ENCODE data around the gene CELF5. TPM values are rescaled to one million over a fixed set of nuclear protein-coding genes. Genes with fewer than 3 reads are reported as not detected.
"Not testable (repeated sequence)": the region's sequence is repeated elsewhere in the genome, so short reads cannot be mapped to it uniquely, and the experiment has no call there.

CELF5 gene
- polyA plus RNA-seq, 4 donors, result 0.53 to 0.70 (median 0.54) TPM; not detected in 1

- 51 to 75% (median 64%) methylated on average over 14 of the region's 14 CpGs for WGBS, 3 donors
These were observed 57.7 kb downstream of the CELF5 start for GRCh38 chr19:3282155-3282554.

GRCh38 chr19:3282564-3282963 lies 58.1 kb downstream of the CELF5 start:
- WGBS, 3 donors, result 53 to 69% (median 62%) methylated on average over 6 of the region's 6 CpGs
- no peak for FAIRE-seq
- Histone ChIP-seq H3K36me3 (ENCODE audit: control insufficient read depth in 3 of 3, insufficient read depth in 2 of 3, low read depth in 1 of 3, low read length in 3 of 3) (no peaks in the 10 kb centered on the region), H3K27me3 (ENCODE audit: control insufficient read depth in 3 of 3, insufficient read depth in 3 of 3, low read length in 3 of 3) (peaks cover 0 to 10% (median 0%) of the 10 kb centered on the region in 3 donors), H3K9me3 (ENCODE audit: control insufficient read depth in 2 of 2, insufficient read depth in 1 of 2, low read depth in 1 of 2, low read length in 1 of 2) (no peaks in the 10 kb centered on the region), H3K4me1 (ENCODE audit: control insufficient read depth in 3 of 3, insufficient read depth in 2 of 3, low read depth in 1 of 3, low read length in 2 of 3) (peaks cover 6 to 7% (median 7%) of the 10 kb centered on the region in 3 donors), H3K4me3 (ENCODE audit: low read depth in 1 of 3, low read length in 3 of 3) (no peak overlapping the region), H3K27ac (ENCODE audit: low read depth in 1 of 3, low read length in 2 of 3) (no peak overlapping the region)
- DNase-seq, result no peak

More at GRCh38 chr19:3282155-3282554, 57.7 kb downstream of the CELF5 start:
- peaks cover 0 to 10% (median 0%) of the 10 kb centered on the region in 3 donors for H3K27me3 ChIP-seq (ENCODE audit: control insufficient read depth in 3 of 3, insufficient read depth in 3 of 3, low read length in 3 of 3)
- no peak overlapping the region for H3K4me3 ChIP-seq (ENCODE audit: low read depth in 1 of 3, low read length in 3 of 3)
- no peak for FAIRE-seq
- no peak for DNase-seq
- H3K4me1 ChIP-seq (ENCODE audit: control insufficient read depth in 3 of 3, insufficient read depth in 2 of 3, low read depth in 1 of 3, low read length in 2 of 3), result peaks cover 6 to 7% (median 7%) of the 10 kb centered on the region in 3 donors
- no peaks in the 10 kb centered on the region for H3K36me3 ChIP-seq (ENCODE audit: control insufficient read depth in 3 of 3, insufficient read depth in 2 of 3, low read depth in 1 of 3, low read length in 3 of 3)
- no peaks in the 10 kb centered on the region for H3K9me3 ChIP-seq (ENCODE audit: control insufficient read depth in 2 of 2, insufficient read depth in 1 of 2, low read depth in 1 of 2, low read length in 1 of 2)
- no peak overlapping the region for H3K27ac ChIP-seq (ENCODE audit: low read depth in 1 of 3, low read length in 2 of 3)

- FAIRE-seq, result no peak
These were observed 58.8 kb downstream of the CELF5 start for GRCh38 chr19:3283246-3283751.

GRCh38 chr19:3283886-3284657 lies 59.6 kb downstream of the CELF5 start:
- WGBS, 3 donors, result 55 to 62% (median 60%) methylated on average over 17 of the region's 17 CpGs
- Histone ChIP-seq H3K4me3 (ENCODE audit: low read depth in 1 of 3, low read length in 3 of 3) (no peak overlapping the region), H3K36me3 (ENCODE audit: control insufficient read depth in 3 of 3, insufficient read depth in 2 of 3, low read depth in 1 of 3, low read length in 3 of 3) (no peaks in the 10 kb centered on the region), H3K4me1 (ENCODE audit: control insufficient read depth in 3 of 3, insufficient read depth in 2 of 3, low read depth in 1 of 3, low read length in 2 of 3) (peaks cover 6 to 7% (median 7%) of the 10 kb centered on the region in 3 donors), H3K27ac (ENCODE audit: low read depth in 1 of 3, low read length in 2 of 3) (peak overlapping the region in 1 of 3 donors; percentile 12), H3K27me3 (ENCODE audit: control insufficient read depth in 3 of 3, insufficient read depth in 3 of 3, low read length in 3 of 3) (peaks cover 0 to 10% (median 0%) of the 10 kb centered on the region in 3 donors), H3K9me3 (ENCODE audit: control insufficient read depth in 2 of 2, insufficient read depth in 1 of 2, low read depth in 1 of 2, low read length in 1 of 2) (no peaks in the 10 kb centered on the region)
- FAIRE-seq (no peak), DNase-seq (no peak)

More at GRCh38 chr19:3283246-3283751, 58.8 kb downstream of the CELF5 start:
- no peaks in the 10 kb centered on the region for H3K9me3 ChIP-seq (ENCODE audit: control insufficient read depth in 2 of 2, insufficient read depth in 1 of 2, low read depth in 1 of 2, low read length in 1 of 2)
- WGBS, 3 donors, result 73 to 82% (median 76%) methylated on average over 7 of the region's 7 CpGs
- no peak for DNase-seq
- no peaks in the 10 kb centered on the region for H3K36me3 ChIP-seq (ENCODE audit: control insufficient read depth in 3 of 3, insufficient read depth in 2 of 3, low read depth in 1 of 3, low read length in 3 of 3)
- H3K27me3 ChIP-seq (ENCODE audit: control insufficient read depth in 3 of 3, insufficient read depth in 3 of 3, low read length in 3 of 3), result peaks cover 0 to 10% (median 0%) of the 10 kb centered on the region in 3 donors
- no peak overlapping the region for H3K27ac ChIP-seq (ENCODE audit: low read depth in 1 of 3, low read length in 2 of 3)
- no peak overlapping the region for H3K4me3 ChIP-seq (ENCODE audit: low read depth in 1 of 3, low read length in 3 of 3)
- H3K4me1 ChIP-seq (ENCODE audit: control insufficient read depth in 3 of 3, insufficient read depth in 2 of 3, low read depth in 1 of 3, low read length in 2 of 3), result peaks cover 6 to 7% (median 7%) of the 10 kb centered on the region in 3 donors

- DNase-seq (peak; percentile 48 to 76), FAIRE-seq (no peak)
- H3K4me1 ChIP-seq (ENCODE audit: control insufficient read depth in 3 of 3, insufficient read depth in 2 of 3, low read depth in 1 of 3, low read length in 2 of 3), result peaks cover 6 to 7% (median 7%) of the 10 kb centered on the region in 3 donors
- 2 to 3% (median 3%) methylated on average over 25 to 38 of the region's 38 CpGs for WGBS, 3 donors
- H3K4me3 ChIP-seq (ENCODE audit: low read depth in 1 of 3, low read length in 3 of 3), result peak overlapping the region in 1 of 3 donors; percentile 15
- no peaks in the 10 kb centered on the region for H3K36me3 ChIP-seq (ENCODE audit: control insufficient read depth in 3 of 3, insufficient read depth in 2 of 3, low read depth in 1 of 3, low read length in 3 of 3)
- no peaks in the 10 kb centered on the region for H3K9me3 ChIP-seq (ENCODE audit: control insufficient read depth in 2 of 2, insufficient read depth in 1 of 2, low read depth in 1 of 2, low read length in 1 of 2)
- peak overlapping the region in 2 of 3 donors; percentile 12 to 36 for H3K27ac ChIP-seq (ENCODE audit: low read depth in 1 of 3, low read length in 2 of 3)
- peaks cover 0 to 12% (median 0%) of the 10 kb centered on the region in 3 donors for H3K27me3 ChIP-seq (ENCODE audit: control insufficient read depth in 3 of 3, insufficient read depth in 3 of 3, low read length in 3 of 3)
These were observed 60.5 kb downstream of the CELF5 start for GRCh38 chr19:3284759-3285646.

GRCh38 chr19:3285647-3286176 lies 61.3 kb downstream of the CELF5 start:
- H3K27ac ChIP-seq (ENCODE audit: low read depth in 1 of 3, low read length in 2 of 3), result no peak overlapping the region

GRCh38 chr19:3287814-3288213 lies 63.4 kb downstream of the CELF5 start:
- DNase-seq, result no peak
- no peak overlapping the region for H3K27ac ChIP-seq (ENCODE audit: low read depth in 1 of 3, low read length in 2 of 3)
- H3K9me3 ChIP-seq (ENCODE audit: control insufficient read depth in 2 of 2, insufficient read depth in 1 of 2, low read depth in 1 of 2, low read length in 1 of 2), result no peaks in the 10 kb centered on the region
- H3K4me3 ChIP-seq (ENCODE audit: low read depth in 1 of 3, low read length in 3 of 3), result no peak overlapping the region
- peaks cover 0 to 15% (median 0%) of the 10 kb centered on the region in 3 donors for H3K27me3 ChIP-seq (ENCODE audit: control insufficient read depth in 3 of 3, insufficient read depth in 3 of 3, low read length in 3 of 3)
- peaks cover 6 to 7% (median 7%) of the 10 kb centered on the region in 3 donors for H3K4me1 ChIP-seq (ENCODE audit: control insufficient read depth in 3 of 3, insufficient read depth in 2 of 3, low read depth in 1 of 3, low read length in 2 of 3)
- 32 to 53% (median 34%) methylated on average over 11 of the region's 11 CpGs for WGBS, 3 donors
- no peak for FAIRE-seq
- no peaks in the 10 kb centered on the region for H3K36me3 ChIP-seq (ENCODE audit: control insufficient read depth in 3 of 3, insufficient read depth in 2 of 3, low read depth in 1 of 3, low read length in 3 of 3)

More at GRCh38 chr19:3285647-3286176, 61.3 kb downstream of the CELF5 start:
- Histone ChIP-seq H3K9me3 (ENCODE audit: control insufficient read depth in 2 of 2, insufficient read depth in 1 of 2, low read depth in 1 of 2, low read length in 1 of 2) (no peaks in the 10 kb centered on the region), H3K4me3 (ENCODE audit: low read depth in 1 of 3, low read length in 3 of 3) (no peak overlapping the region), H3K4me1 (ENCODE audit: control insufficient read depth in 3 of 3, insufficient read depth in 2 of 3, low read depth in 1 of 3, low read length in 2 of 3) (peaks cover 6 to 7% (median 7%) of the 10 kb centered on the region in 3 donors), H3K36me3 (ENCODE audit: control insufficient read depth in 3 of 3, insufficient read depth in 2 of 3, low read depth in 1 of 3, low read length in 3 of 3) (no peaks in the 10 kb centered on the region), H3K27me3 (ENCODE audit: control insufficient read depth in 3 of 3, insufficient read depth in 3 of 3, low read length in 3 of 3) (peaks cover 0 to 15% (median 0%) of the 10 kb centered on the region in 3 donors)
- DNase-seq (peak in 1 of 2 donors; percentile 46), FAIRE-seq (no peak)
- WGBS, 3 donors, result 5 to 7% (median 5%) methylated on average over 33 to 40 of the region's 40 CpGs

DNA sequence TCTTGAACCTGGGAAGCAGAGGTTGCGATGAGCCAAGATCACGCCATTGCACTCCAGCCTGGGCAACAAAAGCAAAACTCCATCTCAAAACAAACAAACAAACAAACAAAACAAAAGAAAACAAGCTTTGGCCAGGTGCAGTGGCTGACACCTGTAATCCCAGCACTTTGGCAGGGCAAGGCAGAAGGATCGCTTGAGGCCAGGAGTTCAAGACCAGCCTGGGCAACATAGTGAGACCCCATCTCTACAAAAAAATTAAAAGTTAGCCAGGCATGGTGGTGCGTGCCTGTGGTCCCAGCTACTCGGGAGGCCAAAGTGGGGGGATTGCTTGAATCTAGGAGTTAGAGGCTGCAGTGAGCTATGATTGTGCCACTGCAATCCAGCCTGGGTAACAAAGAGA lies 64.0 kb downstream of the CELF5 start:
- DNase-seq; H3K36me3 ChIP-seq (ENCODE audit: control insufficient read depth in 3 of 3, insufficient read depth in 2 of 3, low read depth in 1 of 3, low read length in 3 of 3); FAIRE-seq; H3K27ac ChIP-seq (ENCODE audit: low read depth in 1 of 3, low read length in 2 of 3); H3K9me3 ChIP-seq (ENCODE audit: control insufficient read depth in 2 of 2, insufficient read depth in 1 of 2, low read depth in 1 of 2, low read length in 1 of 2); H3K4me3 ChIP-seq (ENCODE audit: low read depth in 1 of 3, low read length in 3 of 3); H3K4me1 ChIP-seq (ENCODE audit: control insufficient read depth in 3 of 3, insufficient read depth in 2 of 3, low read depth in 1 of 3, low read length in 2 of 3): not testable (repeated sequence)
- peaks cover 0 to 15% (median 0%) of the 10 kb centered on the region in 3 donors for H3K27me3 ChIP-seq (ENCODE audit: control insufficient read depth in 3 of 3, insufficient read depth in 3 of 3, low read length in 3 of 3)
- 72 to 81% (median 76%) methylated on average over 5 of the region's 5 CpGs for WGBS, 3 donors
